ENCODE data around the gene MICAL2.
A peak's percentile ranks its signal among the peaks of the same experiment; 100 is the strongest.

The MICAL2 gene

GRCh38 chr11:12131943-12132789 lies 21.8 kb downstream of the MICAL2 start:
- TF ChIP-seq CTCF (IDR thresholded peaks at IDR 0.05) (no peak), ZFX (IDR thresholded peaks at IDR 0.05; ENCODE audit: borderline replicate concordance) (no peak)
- H3K27ac ChIP-seq: no peak overlapping the region

DNA sequence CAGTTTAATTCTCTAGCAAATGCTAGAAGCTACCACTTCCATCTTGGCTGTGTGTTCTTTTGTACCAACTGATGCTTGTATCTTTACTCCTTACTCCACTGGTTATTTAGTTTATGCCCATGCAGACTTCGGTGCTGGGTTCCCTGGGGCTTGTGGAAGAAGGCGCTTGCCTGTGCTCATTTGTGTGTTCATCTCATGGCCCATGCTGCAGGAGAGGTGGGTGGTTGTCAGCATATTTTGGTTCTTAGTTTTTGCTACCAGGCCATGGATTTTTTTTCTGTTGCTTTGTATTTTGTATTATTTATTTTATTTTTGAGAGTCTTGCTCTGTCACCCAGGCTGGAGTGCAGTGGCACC lies 22.4 kb downstream of the MICAL2 start:
- H3K27ac ChIP-seq: no peak overlapping the region
- TF ChIP-seq CTCF (IDR thresholded peaks at IDR 0.05) (no peak), ZFX (IDR thresholded peaks at IDR 0.05; ENCODE audit: borderline replicate concordance) (no peak)

DNA sequence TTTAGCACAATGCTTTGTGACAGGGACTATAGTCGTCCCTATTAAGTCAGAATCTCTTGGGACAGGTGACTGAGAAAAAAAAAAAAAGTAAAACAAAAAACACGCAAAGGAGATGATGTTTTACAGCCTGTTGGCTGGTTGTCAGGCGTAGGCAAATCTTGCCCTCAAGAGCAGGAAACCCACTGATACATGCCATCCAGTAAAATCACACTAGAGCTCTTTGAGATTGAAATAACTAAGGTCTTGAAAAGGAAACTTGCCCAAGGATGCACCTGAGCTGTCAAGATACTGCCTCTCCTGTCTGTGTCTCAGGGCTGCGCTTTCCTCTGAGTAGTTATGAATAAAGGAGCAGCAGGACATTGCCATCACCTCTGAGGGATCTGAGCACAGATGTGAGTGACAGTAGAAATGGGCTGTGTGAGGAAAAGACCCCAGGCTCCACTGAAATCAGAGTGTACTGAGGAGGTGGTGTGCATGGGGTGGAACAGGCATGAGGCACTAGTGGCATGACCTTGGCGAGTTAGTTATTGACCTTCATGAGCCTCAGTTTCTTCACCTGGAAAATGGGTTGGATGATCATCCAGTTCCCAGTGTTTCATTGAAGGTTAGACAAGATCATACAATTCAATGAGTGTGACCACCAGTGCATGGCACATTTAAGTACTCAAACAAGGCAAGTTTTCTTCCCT lies 23.3 kb downstream of the MICAL2 start:
- TF ChIP-seq CTCF (IDR thresholded peaks at IDR 0.05): no peak
- no peak for TF ChIP-seq ZFX (IDR thresholded peaks at IDR 0.05; ENCODE audit: borderline replicate concordance)
- no peak overlapping the region for H3K27ac ChIP-seq

GRCh38 chr11:12134236-12134585 lies 23.8 kb downstream of the MICAL2 start:
- no peak overlapping the region for H3K27ac ChIP-seq

DNA sequence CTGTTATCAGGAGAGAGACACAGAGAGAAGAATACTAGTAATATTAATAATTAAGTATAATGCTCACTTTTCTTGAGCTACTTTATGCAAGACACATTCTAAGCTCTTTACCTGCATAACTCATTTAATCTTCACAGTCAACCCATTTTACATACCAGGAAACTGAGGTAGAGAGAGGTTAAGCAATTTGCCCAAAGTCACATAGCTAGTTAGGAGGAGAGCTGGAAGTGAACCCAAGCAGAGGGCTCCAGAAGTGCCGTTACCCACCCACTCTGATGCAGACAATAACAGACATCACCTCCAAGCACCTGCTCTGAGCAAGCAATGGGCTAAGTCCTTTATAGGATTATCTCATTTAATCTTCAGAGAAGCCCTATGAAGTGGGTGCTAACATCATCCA lies 24.8 kb downstream of the MICAL2 start:
- TF ChIP-seq CTCF (IDR thresholded peaks at IDR 0.05) (no peak), ZFX (IDR thresholded peaks at IDR 0.05; ENCODE audit: borderline replicate concordance) (no peak)
- no peak overlapping the region for H3K27ac ChIP-seq

More at GRCh38 chr11:12134236-12134585, 23.8 kb downstream of the MICAL2 start:
- no peak for TF ChIP-seq ZFX (IDR thresholded peaks at IDR 0.05; ENCODE audit: borderline replicate concordance)
- TF ChIP-seq CTCF (IDR thresholded peaks at IDR 0.05): no peak

DNA sequence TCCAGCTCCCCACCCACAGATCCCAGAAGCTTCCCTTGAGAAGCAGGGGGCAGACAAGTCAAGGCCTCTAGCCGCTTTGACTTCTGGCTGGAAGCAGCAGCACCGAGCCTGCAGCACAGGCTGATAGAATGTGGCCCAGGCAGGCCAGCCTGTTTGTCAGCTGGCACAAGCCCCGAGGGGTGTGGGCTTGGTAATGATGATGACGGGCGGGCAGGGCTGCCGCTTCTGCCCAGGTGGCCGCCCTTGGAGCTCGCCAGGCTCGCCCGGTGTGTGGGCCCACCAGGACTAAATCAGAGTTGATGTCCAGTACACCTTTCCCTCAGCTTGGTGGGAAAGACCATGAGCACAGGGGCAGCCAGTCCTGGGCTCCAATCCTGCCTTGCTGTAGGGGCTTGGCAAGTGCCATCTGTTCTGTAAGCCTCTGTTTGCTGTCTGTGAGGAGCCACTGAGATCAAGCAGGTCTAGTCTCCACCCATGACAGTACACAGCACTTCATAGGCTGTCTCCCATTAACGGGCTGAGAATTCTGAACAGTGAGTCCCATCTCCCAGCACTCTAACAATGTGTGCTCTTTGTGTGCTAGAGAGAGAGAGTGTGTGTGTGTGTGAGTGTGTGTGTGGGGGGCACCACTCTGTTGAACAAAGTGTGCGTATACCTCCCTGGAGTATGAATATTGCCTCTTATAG lies 26.8 kb downstream of the MICAL2 start:
- TF ChIP-seq CTCF (IDR thresholded peaks at IDR 0.05) (no peak), ZFX (IDR thresholded peaks at IDR 0.05; ENCODE audit: borderline replicate concordance) (no peak)
- H3K27ac ChIP-seq: peak overlapping the region; percentile 56

Measured in 22Rv1 (cell line).